ENCODE data around the gene LIX1L. TPM values are rescaled to one million over a fixed set of nuclear protein-coding genes. Genes with fewer than 3 reads are reported as not detected.

LIX1L gene
- total RNA-seq (2016; rRNA removed; fragmentation: Illumina TruSeq; extraction: Trizol) (8.1 and 10.9 TPM in 2 replicates), polyA plus RNA-seq (2011; rRNA removed) (19.4 and 24.9 TPM in 2 replicates), polyA minus RNA-seq (2011; rRNA and poly(A)+ RNA removed; ENCODE audit: low replicate concordance) (15.4 and 31.6 TPM in 2 replicates), Bru-seq, nascent RNA (percentile 60 among the genes with signal in this experiment), BruChase-seq, experiment 1, labeled RNA remaining after a 6-hour chase (percentile 81 among the genes with signal in this experiment), BruChase-seq, experiment 2, labeled RNA remaining after a 2-hour chase (percentile 68 among the genes with signal in this experiment)
- 1.6 TPM in 2 replicates for total RNA-seq (2016; cell fraction: cytosol; rRNA removed; fragmentation: Illumina TruSeq; extraction: Trizol; ENCODE audit: low read depth)
- 8.3 and 9.6 TPM in 2 replicates for total RNA-seq (2016; cell fraction: insoluble cytoplasmic fraction; rRNA removed; fragmentation: Illumina TruSeq; extraction: Trizol)
- total RNA-seq (2016; cell fraction: membrane; rRNA removed; fragmentation: Illumina TruSeq; extraction: Trizol), result 6.8 and 7.1 TPM in 2 replicates
- total RNA-seq (2016; cell fraction: nucleus; rRNA removed; fragmentation: Illumina TruSeq; extraction: Trizol), result 5.0 and 5.9 TPM in 2 replicates
- polyA plus RNA-seq (2011; cell fraction: cytosol; rRNA removed), result 19.3 and 22.0 TPM in 2 replicates
- polyA plus RNA-seq (2011; cell fraction: nucleus; rRNA removed), result 5.2 and 7.4 TPM in 2 replicates
- 4.8 and 5.8 TPM in 2 replicates for polyA plus RNA-seq (2012)
- polyA plus RNA-seq (2016; cell fraction: cytosol; fragmentation: Illumina TruSeq; extraction: Trizol; ENCODE audit: low read depth), result 1.3 and 1.7 TPM in 2 replicates
- 12.8 and 15.5 TPM in 2 replicates for polyA plus RNA-seq (2016; cell fraction: insoluble cytoplasmic fraction; fragmentation: Illumina TruSeq; extraction: Trizol; ENCODE audit: low read depth)
- polyA plus RNA-seq (2016; cell fraction: membrane; fragmentation: Illumina TruSeq; extraction: Trizol; ENCODE audit: low read depth), result 5.7 and 5.8 TPM in 2 replicates
- 9.8 and 10.9 TPM in 2 replicates for polyA plus RNA-seq (2016; cell fraction: nucleus; fragmentation: Illumina TruSeq; extraction: Trizol; ENCODE audit: insufficient read depth, low read depth)
- 12.6 and 13.9 TPM in 2 replicates for polyA minus RNA-seq (2011; cell fraction: cytosol; rRNA and poly(A)+ RNA removed)
- polyA minus RNA-seq (2011; cell fraction: nucleus; rRNA and poly(A)+ RNA removed), result 5.9 and 7.2 TPM in 2 replicates
- long read RNA-seq, experiment 1, partial matches to known transcripts, result 0 of 8 reads
- long read RNA-seq, experiment 1, other reads (novel, unspliced or antisense), result 5 of 8 reads
- long read RNA-seq, experiment 2, transcript LIX1L-201 (6 exons, 3,975 nt), result major isoform, 13 of 34 reads
- long read RNA-seq, experiment 2, partial matches to known transcripts, result 0 of 34 reads
- long read RNA-seq, experiment 2, other reads (novel, unspliced or antisense), result 21 of 34 reads

- H3K36me3 ChIP-seq (replicated peaks in 1 of 2; ENCODE audit: control insufficient read depth in 1 of 2, insufficient read depth in 2 of 2, low read length in 2 of 2), result no peaks in the 10 kb centered on the region
- peak within 1 kb of the TSS; percentile 80 for H3K9ac ChIP-seq (ENCODE audit: insufficient read depth, low read depth, low read length)
- POLR2A ChIA-PET, result interaction anchor here (0.7 to 6.2 kb wide), 13 partner anchors 8 to 112 kb away, joined by 3 to 84 read pairs (median 3); partner anchors contain the start of genes NUDT17, PEX11B, PIAS3 and RBM8A
- in situ Hi-C loops (cut with HindIII; ENCODE audit: extremely low pct_ligation_motif_present, low pct_unique_long_range_greater_than_20kb) (no loop called here), intact Hi-C loops (cut with micrococcal nuclease; ENCODE audit: unreplicated experiment) (loop anchor here (5.0 kb wide), 1 partner anchor 65 kb away; no protein-coding TSS in a partner anchor)
- no peaks in the 10 kb centered on the region for H3K9me3 ChIP-seq (ENCODE audit: low read length)
- FAIRE-seq (peak; percentile 68), DNase-seq (ENCODE audit: low spot score) (peak; percentile 91), ATAC-seq (peak; percentile 89)
- H4K20me1 ChIP-seq (ENCODE audit: insufficient read depth, low read length), result no peaks in the 10 kb centered on the region
- H3K27ac ChIP-seq (ENCODE audit: extremely low read length, insufficient read depth, low read length), result peak within 1 kb of the TSS; percentile 61
- H3K27me3 ChIP-seq (ENCODE audit: control insufficient read depth in 1 of 2, insufficient read depth in 2 of 2, low read length in 2 of 2), result peaks cover 0 to 25% of the 10 kb centered on the region in 2 experiments; a peak in 3 of 5 replicates
- peak within 1 kb of the TSS; percentile 78 for H2AFZ ChIP-seq (ENCODE audit: low read length)
- H3K4me2 ChIP-seq (ENCODE audit: low read depth, low read length), result peak within 1 kb of the TSS; percentile 95
- under 1% methylated on average over 14 of the region's 60 CpGs for whole genome bisulfite sequencing (ENCODE audit: low lambda C conversion rate)
- BruUV-seq (replicated peaks), result no TSS peak
- peaks cover 72% of the 10 kb centered on the region for H3K4me1 ChIP-seq (ENCODE audit: insufficient read depth, low read length)
- CTCF ChIA-PET (ENCODE audit: low intra/inter-chr PET ratio, low total read pairs), result no interaction called here
- H3K4me3 ChIP-seq (replicated peaks in 1 of 3; ENCODE audit: insufficient read depth in 1 of 3, low read depth in 2 of 3, low read length in 3 of 3), result peak within 1 kb of the TSS; percentile 73 to 89 (median 80)
- H3K79me2 ChIP-seq (ENCODE audit: insufficient read depth, low read length), result peaks cover 23% of the 10 kb centered on the region
- TF ChIP-seq MAZ (IDR thresholded peaks at IDR 0.05; ENCODE audit: borderline replicate concordance, low read depth, low read length) (peak; percentile 25; the same call in 1 of the 2 replicates), MAZ (CRISPR knock-in tag; IDR thresholded peaks at IDR 0.05; ENCODE audit: low read depth) (peak; percentile 64; the same call in 1 of the 2 replicates), MAX (IDR thresholded peaks at IDR 0.05) (0 out of 2 replicates have a peak, but pooled peaks have one; percentile 12), PHF20 (CRISPR knock-in tag; IDR thresholded peaks at IDR 0.05) (0 out of 2 replicates have a peak, but pooled peaks have one; percentile 23), ZNF879 (CRISPR knock-in tag; IDR thresholded peaks at IDR 0.05) (0 out of 2 replicates have a peak, but pooled peaks have one; percentile 39), NFYB (CRISPR knock-in tag; IDR thresholded peaks at IDR 0.05) (peak; percentile 81), ZNF160 (CRISPR knock-in tag; IDR thresholded peaks at IDR 0.05) (no peak; the same call in 1 of the 2 replicates)
Observed at GRCh38 chr1:145957443-145958319, at the start of gene LIX1L. Gene LIX1L (minus strand): TSS chr1:145958017. CDS start chr1:145957927, 90 bp downstream.

Measured in HepG2 (cell line).